Islet of Langerhans (tissue), 1 donor: ENCODE data around the gene PNPLA6.

Experiments used
- FAIRE-seq: peaks from one replicate; lab custom pipeline; 2011; peaks lifted over from hg19 to GRCh38; lab: Jason Lieb, UNC

The PNPLA6 gene

GRCh38 chr19:7602935-7603497 is 67.5 kb downstream of the PNPLA6 start:
- FAIRE-seq, result no peak

GRCh38 chr19:7603919-7604318 is 68.4 kb downstream of the PNPLA6 start:
- no peak for FAIRE-seq

GRCh38 chr19:7605490-7606222 is 70.1 kb downstream of the PNPLA6 start:
- FAIRE-seq, result no peak

GRCh38 chr19:7606289-7606688 is 70.8 kb downstream of the PNPLA6 start:
- no peak for FAIRE-seq

GRCh38 chr19:7607212-7607873 is 71.8 kb downstream of the PNPLA6 start:
- FAIRE-seq, result no peak

- FAIRE-seq, result no peak
These were observed 72.5 kb downstream of the PNPLA6 start for GRCh38 chr19:7607874-7608560.

- FAIRE-seq, result no peak
These were observed 75.1 kb downstream of the PNPLA6 start for GRCh38 chr19:7610491-7611240.
